ENCODE results near the gene CAB39.
A peak's percentile ranks its signal among the peaks of the same experiment; 100 is the strongest.
"Not testable (repeated sequence)": the region's sequence is repeated elsewhere in the genome, so short reads cannot be mapped to it uniquely, and the experiment has no call there.

CAB39 gene

GRCh38 chr2:230684270-230685168 is 28.1 kb upstream of the CAB39 start:
- DNase-seq: no peak

GRCh38 chr2:230685178-230685577 is 27.5 kb upstream of the CAB39 start:
- DNase-seq: no peak

- DNase-seq: no peak
These were observed 25.1 kb upstream of the CAB39 start for GRCh38 chr2:230687498-230687897.

GRCh38 chr2:230688490-230688889 is 24.2 kb upstream of the CAB39 start:
- no peak for DNase-seq

GRCh38 chr2:230690439-230690838 is 22.2 kb upstream of the CAB39 start:
- DNase-seq: no peak

- no peak for DNase-seq
These were observed 21.5 kb upstream of the CAB39 start for GRCh38 chr2:230691005-230691647.

- DNase-seq: no peak
These were observed 19.9 kb upstream of the CAB39 start for GRCh38 chr2:230692760-230693159.

GRCh38 chr2:230693411-230693810 is 19.2 kb upstream of the CAB39 start:
- DNase-seq: no peak

- no peak for DNase-seq
These were observed 18.4 kb upstream of the CAB39 start for GRCh38 chr2:230694241-230694640.

- DNase-seq: no peak
These were observed 17.1 kb upstream of the CAB39 start for GRCh38 chr2:230695551-230695950.

- no peak for DNase-seq
These were observed 16.0 kb upstream of the CAB39 start for GRCh38 chr2:230696670-230697069.

GRCh38 chr2:230697676-230698075 is 15.0 kb upstream of the CAB39 start:
- no peak for DNase-seq

GRCh38 chr2:230698753-230699152 is 13.9 kb upstream of the CAB39 start:
- DNase-seq: peak; percentile 30

- DNase-seq: no peak
These were observed 12.2 kb upstream of the CAB39 start for GRCh38 chr2:230700447-230700846.

- DNase-seq: peak; percentile 13
These were observed 11.3 kb upstream of the CAB39 start for GRCh38 chr2:230701308-230701707.

GRCh38 chr2:230702457-230702856 is 10.2 kb upstream of the CAB39 start:
- not testable (repeated sequence) for DNase-seq

- no peak for DNase-seq
These were observed 9.1 kb upstream of the CAB39 start for GRCh38 chr2:230703514-230703913.

- no peak for DNase-seq
These were observed 6.6 kb upstream of the CAB39 start for GRCh38 chr2:230706053-230706521.

GRCh38 chr2:230706966-230707365 is 5.7 kb upstream of the CAB39 start:
- no peak for DNase-seq

GRCh38 chr2:230708204-230708603 is 4.4 kb upstream of the CAB39 start:
- DNase-seq: no peak

- no peak for DNase-seq
These were observed 1.4 kb upstream of the CAB39 start for GRCh38 chr2:230711224-230711623.

GRCh38 chr2:230713331-230714135 is 891 bp downstream of the CAB39 start:
- peak; percentile 75 for DNase-seq

- DNase-seq: no peak
These were observed 1.5 kb downstream of the CAB39 start for GRCh38 chr2:230714136-230714480.
